Caco-2 (cell line): ENCODE data around the gene MUL1. TPM values are rescaled to one million over a fixed set of nuclear protein-coding genes. Genes with fewer than 3 reads are reported as not detected.

Experiments
- BruUV-seq: library from RNA; stranded (reverse); fragments of 400-500 nt; replicated peaks from 2 replicates; lab custom pipeline; 2021; lab: Mats Ljungman, UMichigan
- CTCF ChIA-PET: fragments of 300-600 bp; sonication (Branson Sonifier 250); formaldehyde crosslinking; loops from one replicate; lab custom pipeline; 2022; ENCODE audit warnings: antibody characterized with exemption; lab: Charles Lee
- POLR2A ChIA-PET: fragments of 300-600 bp; sonication (Branson Sonifier 250); formaldehyde crosslinking; loops from one replicate; lab custom pipeline; 2022; ENCODE audit warnings: antibody characterized with exemption; lab: Charles Lee
- DNase-seq, 2 experiments: peaks; one replicate each; pipeline versions ENCODE4 v3.0.0 to v3.0.0-alpha.2; 2020 to 2022
- H3K27me3 ChIP-seq: replicated peaks from 2 replicates; pipeline ENCODE4 v1.6.0; 2011; ENCODE audit warnings: low read length; ENCODE audit not compliant: control insufficient read depth, insufficient read depth
- H3K36me3 ChIP-seq: 2 replicates; pipeline ENCODE4 v1.5.1; 2011; ENCODE audit warnings: low read length; ENCODE audit not compliant: control insufficient read depth, insufficient read depth
- H3K4me1 ChIP-seq: fragments of 250-450 bp; sonication (Bioruptor Pico); 2 replicates; pipeline ENCODE4 v1.5.1; 2020; ENCODE audit warnings: mild to moderate bottlenecking
- H3K4me3 ChIP-seq: 2 replicates; pipeline ENCODE4 v1.5.1; 2011; ENCODE audit warnings: low read depth, mild to moderate bottlenecking, control low read depth, low read length
- H3K9me3 ChIP-seq: fragments of 250-450 bp; sonication (Bioruptor Pico); 2 replicates; pipeline ENCODE4 v1.5.1; 2020; ENCODE audit warnings: mild to moderate bottlenecking, moderate library complexity
- H3K27ac Mint-ChIP-seq: one replicate; pipeline ENCODE4 v1.8.0; 2022; ENCODE audit warnings: mixed read lengths; ENCODE audit not compliant: unreplicated experiment
- H3K27me3 Mint-ChIP-seq: one replicate; pipeline ENCODE4 v1.8.0; 2022; ENCODE audit warnings: mixed read lengths; ENCODE audit not compliant: insufficient read depth, unreplicated experiment
- H3K36me3 Mint-ChIP-seq: one replicate; pipeline ENCODE4 v1.8.0; 2022; ENCODE audit warnings: mild to moderate bottlenecking, mixed read lengths; ENCODE audit not compliant: insufficient read depth, unreplicated experiment
- H3K4me1 Mint-ChIP-seq: one replicate; pipeline ENCODE4 v1.8.0; 2022; ENCODE audit warnings: low read depth, mixed read lengths; ENCODE audit not compliant: unreplicated experiment
- H3K4me3 Mint-ChIP-seq: one replicate; pipeline ENCODE4 v1.8.0; 2022; ENCODE audit warnings: mild to moderate bottlenecking, moderate library complexity, mixed read lengths; ENCODE audit not compliant: unreplicated experiment
- H3K9me3 Mint-ChIP-seq: one replicate; pipeline ENCODE4 v1.8.0; 2022; ENCODE audit warnings: mixed read lengths; ENCODE audit not compliant: unreplicated experiment
- intact Hi-C: fragments of 100-400 bp; cut with micrococcal nuclease; formaldehyde crosslinking; loops from one replicate; pipeline ENCODE4 v1.10.0; 2022; ENCODE audit not compliant: unreplicated experiment
- total RNA-seq: library from RNA; stranded (reverse); gene quantifications from 2 replicates; pipeline ENCODE4 v1.2.3, GENCODE V29; 2022
- TF ChIP-seq, protein P1 (sequence below), 2 experiments: fragments of 200-600 bp in 1 of 2; IDR thresholded peaks; 1 replicate in 1 of 2; 2 replicates in 1 of 2; pipeline versions ENCODE4 v1.5.1 to v1.8.0; 2011 to 2022; ENCODE audit warnings: antibody characterized with exemption in 1 of 2, control low read depth in 1 of 2, inconsistent platforms in 1 of 2, low read depth in 1 of 2, low read length in 1 of 2, mild to moderate bottlenecking in 1 of 2, moderate library complexity in 1 of 2; ENCODE audit not compliant: insufficient read depth in 1 of 2, severe bottlenecking in 1 of 2, unreplicated experiment in 1 of 2

The MUL1 gene
- total RNA-seq, 1 experiment from 2014 or later, result 18.3 TPM

DNA sequence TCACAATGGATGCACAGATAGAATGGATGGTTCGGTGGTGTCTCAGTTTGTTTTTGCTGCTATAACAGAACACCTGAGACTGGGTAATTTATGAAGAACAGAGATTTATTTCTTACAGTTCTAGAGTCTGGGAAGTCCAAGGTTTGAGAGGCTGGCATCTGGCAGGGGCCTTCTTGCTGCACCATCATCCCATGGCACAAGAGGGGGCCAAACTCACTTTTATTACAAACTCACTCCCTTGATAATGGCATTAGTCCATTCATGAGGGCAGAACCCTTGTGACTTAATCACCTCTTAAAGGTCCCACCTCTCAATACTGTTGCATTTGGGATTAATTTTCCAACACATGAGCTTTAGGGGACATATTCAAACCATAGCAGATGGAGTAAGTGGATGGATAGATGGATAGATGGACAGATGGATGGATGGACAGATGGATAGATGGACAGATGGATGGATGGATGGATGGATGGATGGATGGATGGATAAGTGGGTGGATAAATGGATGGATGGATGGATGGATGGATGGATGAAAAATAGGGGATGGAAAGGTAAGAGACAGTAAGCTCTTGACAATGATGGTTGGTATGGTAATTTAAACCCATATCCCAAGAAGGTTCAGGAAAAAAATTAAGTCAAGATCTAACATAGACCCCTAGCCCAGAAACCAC, 38.4 kb downstream of the MUL1 start:
- POLR2A ChIA-PET, result no interaction called here
- Mint-ChIP-seq H3K27me3 (peaks cover 6% of the 10 kb centered on the region), H3K4me3 (no peak overlapping the region), H3K4me1 (peaks cover 8% of the 10 kb centered on the region), H3K36me3 (no peaks in the 10 kb centered on the region), H3K9me3 (no peaks in the 10 kb centered on the region), H3K27ac (no peak overlapping the region)
- Histone ChIP-seq H3K4me1 (peaks cover 3% of the 10 kb centered on the region), H3K9me3 (no peaks in the 10 kb centered on the region), H3K4me3 (no peak overlapping the region), H3K36me3 (no peaks in the 10 kb centered on the region), H3K27me3 (no peaks in the 10 kb centered on the region)
- no TSS peak for BruUV-seq
- CTCF ChIA-PET, result interaction anchor here (1.4 kb wide), 1 partner anchor 24 kb away, joined by 4 read pairs; no protein-coding TSS in a partner anchor
- TF ChIP-seq, protein P1, sequence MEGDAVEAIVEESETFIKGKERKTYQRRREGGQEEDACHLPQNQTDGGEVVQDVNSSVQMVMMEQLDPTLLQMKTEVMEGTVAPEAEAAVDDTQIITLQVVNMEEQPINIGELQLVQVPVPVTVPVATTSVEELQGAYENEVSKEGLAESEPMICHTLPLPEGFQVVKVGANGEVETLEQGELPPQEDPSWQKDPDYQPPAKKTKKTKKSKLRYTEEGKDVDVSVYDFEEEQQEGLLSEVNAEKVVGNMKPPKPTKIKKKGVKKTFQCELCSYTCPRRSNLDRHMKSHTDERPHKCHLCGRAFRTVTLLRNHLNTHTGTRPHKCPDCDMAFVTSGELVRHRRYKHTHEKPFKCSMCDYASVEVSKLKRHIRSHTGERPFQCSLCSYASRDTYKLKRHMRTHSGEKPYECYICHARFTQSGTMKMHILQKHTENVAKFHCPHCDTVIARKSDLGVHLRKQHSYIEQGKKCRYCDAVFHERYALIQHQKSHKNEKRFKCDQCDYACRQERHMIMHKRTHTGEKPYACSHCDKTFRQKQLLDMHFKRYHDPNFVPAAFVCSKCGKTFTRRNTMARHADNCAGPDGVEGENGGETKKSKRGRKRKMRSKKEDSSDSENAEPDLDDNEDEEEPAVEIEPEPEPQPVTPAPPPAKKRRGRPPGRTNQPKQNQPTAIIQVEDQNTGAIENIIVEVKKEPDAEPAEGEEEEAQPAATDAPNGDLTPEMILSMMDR (IDR thresholded peaks at IDR 0.05; ENCODE audit: insufficient read depth in 1 of 2, low read depth in 1 of 2, low read length in 1 of 2, severe bottlenecking in 1 of 2, unreplicated experiment in 1 of 2), result no peak
- no peak for DNase-seq
- intact Hi-C loops, result loop anchor here (1.0 kb wide), 1 partner anchor 24 kb away; no protein-coding TSS in a partner anchor

DNA sequence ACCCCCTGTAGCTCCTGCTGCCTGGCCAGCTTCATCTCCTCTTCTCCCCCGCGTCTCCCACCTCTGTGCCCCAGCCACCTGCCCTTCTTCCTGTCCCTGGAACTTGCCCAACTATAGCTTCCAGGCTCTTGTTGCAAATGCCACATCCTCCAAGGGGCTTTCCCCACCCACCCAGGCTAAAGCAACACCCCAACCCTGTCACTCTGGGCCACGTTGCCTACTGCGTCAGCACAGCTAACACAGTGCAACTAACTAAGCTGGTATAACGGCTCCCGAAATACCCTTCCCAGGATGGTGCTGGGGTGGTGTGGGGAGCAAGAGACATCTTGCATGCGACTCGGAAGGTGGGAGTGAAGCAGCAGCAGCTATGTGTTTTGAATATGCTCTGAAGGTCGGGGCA, 41.7 kb downstream of the MUL1 start:
- ChIA-PET CTCF (interaction anchor here (1.1 kb wide), 1 partner anchor 14 kb away, joined by 3 read pairs; no protein-coding TSS in a partner anchor), POLR2A (interaction anchor here (0.6 kb wide), 1 partner anchor 196 kb away, joined by 6 read pairs; no protein-coding TSS in a partner anchor)
- BruUV-seq, result no TSS peak

DNA sequence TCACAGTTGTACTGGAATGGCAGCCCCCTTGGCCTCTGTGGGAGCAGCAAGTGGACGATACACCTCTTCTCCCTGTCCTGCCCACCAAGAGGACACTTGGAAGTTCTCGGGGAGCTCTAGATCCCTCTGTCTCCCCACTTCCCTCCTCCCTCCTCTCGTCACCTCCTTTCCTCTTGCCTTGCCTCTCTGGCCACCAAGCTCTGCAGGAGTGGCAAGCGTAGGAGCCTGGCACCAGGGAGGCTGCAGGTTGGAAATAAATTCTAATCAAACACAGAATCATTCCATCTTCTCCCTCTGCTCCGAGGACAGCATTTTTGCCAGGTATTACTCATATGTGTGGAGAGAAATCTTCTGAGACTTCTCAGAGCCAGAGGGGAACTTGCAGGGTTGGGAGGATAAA, 42.8 kb downstream of the MUL1 start:
- H3K27me3 Mint-ChIP-seq, result peaks cover 6% of the 10 kb centered on the region
- H3K4me1 Mint-ChIP-seq, result peaks cover 1% of the 10 kb centered on the region
- DNase-seq, result no peak
- no peaks in the 10 kb centered on the region for H3K9me3 ChIP-seq
- no TSS peak for BruUV-seq
- no peaks in the 10 kb centered on the region for H3K36me3 ChIP-seq
- H3K4me1 ChIP-seq, result no peaks in the 10 kb centered on the region
- TF ChIP-seq, protein P1 (IDR thresholded peaks at IDR 0.05; ENCODE audit: insufficient read depth in 1 of 2, low read depth in 1 of 2, low read length in 1 of 2, severe bottlenecking in 1 of 2, unreplicated experiment in 1 of 2), result no peak
- intact Hi-C loops, result no loop called here
- H3K27me3 ChIP-seq, result no peaks in the 10 kb centered on the region
- no peak overlapping the region for H3K4me3 ChIP-seq
- ChIA-PET CTCF (no interaction called here), POLR2A (interaction anchor here (0.6 kb wide), 1 partner anchor 168 kb away, joined by 5 read pairs; no protein-coding TSS in a partner anchor)
- peaks cover 3% of the 10 kb centered on the region for H3K9me3 Mint-ChIP-seq
- H3K27ac Mint-ChIP-seq, result no peak overlapping the region
- H3K36me3 Mint-ChIP-seq, result no peaks in the 10 kb centered on the region
- H3K4me3 Mint-ChIP-seq, result no peak overlapping the region

More for the DNA sequence above, 41.7 kb downstream of the MUL1 start:
- H3K4me3 Mint-ChIP-seq, result no peak overlapping the region
- H3K4me1 Mint-ChIP-seq, result peaks cover 5% of the 10 kb centered on the region
- Histone ChIP-seq H3K36me3 (no peaks in the 10 kb centered on the region), H3K9me3 (no peaks in the 10 kb centered on the region), H3K27me3 (no peaks in the 10 kb centered on the region), H3K4me3 (no peak overlapping the region), H3K4me1 (no peaks in the 10 kb centered on the region)
- no peaks in the 10 kb centered on the region for H3K9me3 Mint-ChIP-seq
- TF ChIP-seq, protein P1 (IDR thresholded peaks at IDR 0.05; ENCODE audit: insufficient read depth in 1 of 2, low read depth in 1 of 2, low read length in 1 of 2, severe bottlenecking in 1 of 2, unreplicated experiment in 1 of 2), result no peak
- intact Hi-C loops, result no loop called here
- H3K36me3 Mint-ChIP-seq, result no peaks in the 10 kb centered on the region
- H3K27me3 Mint-ChIP-seq, result peaks cover 6% of the 10 kb centered on the region
- DNase-seq, result no peak
- no peak overlapping the region for H3K27ac Mint-ChIP-seq
